Transverse colon (tissue), 4 donors: Measurements from ENCODE around the gene ACTG1.

Source experiments
- CTCF ChIP-seq, 5 experiments: fragments of 200-600 bp in 3 of 5; fragments of 450-650 bp in 2 of 5; sonication (generic) in 3 of 5; IDR thresholded peaks; 1 replicate in 2 of 5; 2 replicates in 3 of 5; pipeline ENCODE4 v1.5.1; 2016 to 2017; ENCODE audit warnings: antibody characterized with exemption in 5 of 5, inconsistent platforms in 3 of 5, mild to moderate bottlenecking in 2 of 5, moderate library complexity in 1 of 5
- EP300 ChIP-seq: sonication (generic); formaldehyde crosslinking; IDR thresholded peaks from one replicate; pipeline ENCODE4 v1.6.1; 2017; ENCODE audit warnings: antibody characterized with exemption, low read depth
- POLR2A ChIP-seq: fragments of 450-650 bp; IDR thresholded peaks from one replicate; pipeline ENCODE4 v1.6.1; 2016; ENCODE audit warnings: antibody characterized with exemption, mild to moderate bottlenecking, moderate library complexity
- POLR2AphosphoS5 ChIP-seq, 3 donors: sonication (generic); formaldehyde crosslinking; IDR thresholded peaks; one replicate each; pipeline ENCODE4 v1.6.1; 2016; ENCODE audit warnings: antibody characterized with exemption in 3 of 3

- no peak for TF ChIP-seq CTCF (IDR thresholded peaks at IDR 0.05)
- TF ChIP-seq POLR2AphosphoS5 (IDR thresholded peaks at IDR 0.05), result no peak
- no peak for TF ChIP-seq EP300
- no peak for TF ChIP-seq POLR2A
Measured at GRCh38 chr17:81524865-81525159, 12.2 kb upstream of the ACTG1 start.
